Measurements from ENCODE around the gene ATG10. TPM values are rescaled to one million over a fixed set of nuclear protein-coding genes. Genes with fewer than 3 reads are reported as not detected.
A peak's percentile ranks its signal among the peaks of the same experiment; 100 is the strongest.

ATG10 gene
- total RNA-seq (2021; fragmentation: NEBNext Ultra II Directional; extraction: Animal tissue kit (Norgen Biotek cat#: 25700)) (8.8 and 9.4 TPM in 2 replicates), polyA plus RNA-seq (2011; rRNA removed) (2.2 and 3.7 TPM in 2 replicates), polyA minus RNA-seq (2011; rRNA and poly(A)+ RNA removed) (3.8 and 5.9 TPM in 2 replicates)
- 5.4 TPM for polyA plus RNA-seq (2011; cell fraction: cytosol; rRNA removed)
- polyA plus RNA-seq (2011; cell fraction: nucleus; rRNA removed), result 1.9 TPM
- 10.0 to 13.5 TPM (median 10.8 TPM) in 4 replicates for polyA plus RNA-seq (2012, experiment 1 of 2)
- 4.7 TPM for polyA plus RNA-seq (2012, experiment 2 of 2)
- 6.3 TPM for polyA plus RNA-seq (2013, experiment 1 of 2)
- polyA plus RNA-seq (2013, experiment 2 of 2), result 6.8 TPM
- polyA minus RNA-seq (2011; cell fraction: cytosol; rRNA and poly(A)+ RNA removed), result 19.1 TPM
- polyA minus RNA-seq (2011; cell fraction: nucleus; rRNA and poly(A)+ RNA removed), result 29.8 TPM
- long read RNA-seq, experiment 1, partial matches to known transcripts, result 6 of 11 reads
- long read RNA-seq, experiment 1, other reads (novel, unspliced or antisense), result 4 of 11 reads
- long read RNA-seq, experiment 2, transcript ATG10-201 (8 exons, 3,033 nt), result major isoform, 8 of 30 reads
- long read RNA-seq, experiment 2, partial matches to known transcripts, result 12 of 30 reads
- long read RNA-seq, experiment 2, other reads (novel, unspliced or antisense), result 8 of 30 reads

GRCh38 chr5:81971712-81972491, at the start of gene ATG10:
Gene ATG10, plus strand, starts transcription at chr5:81972023. Its CDS starts 15,548 bp downstream, at chr5:81987571.
- H3K79me2 ChIP-seq (ENCODE audit: control insufficient read depth in 1 of 2, insufficient read depth in 2 of 2, low read length in 2 of 2), result no peaks in the 10 kb centered on the region
- H3K14ac ChIP-seq (ENCODE audit: insufficient read length), result no peak within 1 kb of the TSS
- H4K20me1 ChIP-seq (replicated peaks in 1 of 2; ENCODE audit: control insufficient read depth in 1 of 2, insufficient read depth in 2 of 2, low read length in 2 of 2), result no peaks in the 10 kb centered on the region
- H4K91ac ChIP-seq (replicated peaks; ENCODE audit: insufficient read length, low read length), result peak within 1 kb of the TSS; percentile 91
- H3K27ac ChIP-seq (ENCODE audit: low read depth, low read length), result peak within 1 kb of the TSS; percentile 94
- no peak within 1 kb of the TSS for H3K23ac ChIP-seq (ENCODE audit: insufficient read length)
- no peak within 1 kb of the TSS for H2AK5ac ChIP-seq (ENCODE audit: low read depth, low read length)
- H3K9ac ChIP-seq (replicated peaks in 1 of 4; ENCODE audit: extremely low read depth in 1 of 4, low read depth in 3 of 4, low read length in 3 of 4), result peak within 1 kb of the TSS; percentile 93 to 97 (median 94)
- peak within 1 kb of the TSS; percentile 44 for H2AFZ ChIP-seq (ENCODE audit: low read length)
- H3K27me3 ChIP-seq (replicated peaks in 1 of 4; ENCODE audit: control insufficient read depth in 3 of 4, extremely low read depth in 1 of 4, insufficient read depth in 3 of 4, low read length in 3 of 4), result no peaks in the 10 kb centered on the region
- no peak within 1 kb of the TSS for H2BK15ac ChIP-seq (ENCODE audit: low read length)
- WGBS, 2 experiments (ENCODE audit: extremely low coverage in 1 of 2, insufficient coverage in 1 of 2, insufficient read length in 1 of 2, insufficient replicate concordance in 2 of 2, low coverage in 1 of 2, low lambda C conversion rate in 2 of 2, missing lambda C conversion rate in 1 of 2), result 2% methylated on average over 38 of the region's 77 CpGs; no CpG with 5 or more reads in 1 of the 2 experiments
- H4K8ac ChIP-seq (ENCODE audit: extremely low read depth, insufficient read depth, low read length), result peak within 1 kb of the TSS; percentile 99
- H3K18ac ChIP-seq (ENCODE audit: extremely low read depth, low read length), result peak within 1 kb of the TSS; percentile 80
- H4K5ac ChIP-seq (ENCODE audit: insufficient read length, low read depth, low read length), result peak within 1 kb of the TSS; percentile 92
- peaks cover 4% of the 10 kb centered on the region; the same call in 1 of the 2 replicates for H3K23me2 ChIP-seq (ENCODE audit: low read depth, low read length)
- no peaks in the 10 kb centered on the region for H3K9me3 ChIP-seq (ENCODE audit: insufficient read depth in 2 of 2, low read depth in 1 of 2, low read length in 1 of 2)
- peak within 1 kb of the TSS; percentile 94 for H2BK5ac ChIP-seq (ENCODE audit: low read depth, low read length)
- H3K4me3 ChIP-seq (ENCODE audit: extremely low read depth in 1 of 4, insufficient read depth in 2 of 4, low read depth in 3 of 4, low read length in 4 of 4), result peak within 1 kb of the TSS; percentile 65 to 76 (median 66)
- peak within 1 kb of the TSS; percentile 69 to 86 for H3K4me2 ChIP-seq (ENCODE audit: insufficient read depth in 1 of 2, low read depth in 2 of 2, low read length in 2 of 2)
- CTCF ChIA-PET (ENCODE audit: partially characterized antibody), result no interaction called here
- peak within 1 kb of the TSS; percentile 61 for H3K4ac ChIP-seq (replicated peaks; ENCODE audit: insufficient read length, low read depth, low read length)
- no peak within 1 kb of the TSS for H2BK20ac ChIP-seq (ENCODE audit: low read length)
- H2BK12ac ChIP-seq (ENCODE audit: low read depth, low read length), result peak within 1 kb of the TSS; percentile 80; the same call in 1 of the 2 replicates
- DNase-seq (ENCODE audit: low read depth in 1 of 2, low spot score in 2 of 2) (peak; percentile 80 to 91), FAIRE-seq (no peak)
- H3K36me3 ChIP-seq (ENCODE audit: control insufficient read depth in 2 of 4, insufficient read depth in 4 of 4, low read length in 3 of 4), result peaks cover 0 to 4% (median 0%) of the 10 kb centered on the region in 4 experiments; a peak in 1 of 8 replicates
- H3K79me1 ChIP-seq (ENCODE audit: low read depth, low read length), result no peaks in the 10 kb centered on the region
- POLR2A ChIA-PET (ENCODE audit: partially characterized antibody), result interaction anchor here (0.5 to 1.3 kb wide), 11 partner anchors 8 to 729 kb away, joined by 3 to 12 read pairs (median 3); no protein-coding TSS in a partner anchor
- peaks cover 0 to 8% (median 1%) of the 10 kb centered on the region in 4 experiments; a peak in 1 of 7 replicates for H3K4me1 ChIP-seq (replicated peaks in 1 of 4; ENCODE audit: control insufficient read depth in 3 of 4, insufficient read depth in 4 of 4, low read length in 3 of 4)
- peak within 1 kb of the TSS; percentile 87 for H2BK120ac ChIP-seq (replicated peaks; ENCODE audit: low read depth, low read length)
- peak within 1 kb of the TSS; percentile 98 for H3K56ac ChIP-seq (replicated peaks; ENCODE audit: insufficient read length, low read depth, low read length)
- TF ChIP-seq KDM4A (IDR thresholded peaks at IDR 0.05; ENCODE audit: low read depth, low read length, severe bottlenecking) (peak; percentile 52), USF2 (IDR thresholded peaks at IDR 0.05; ENCODE audit: low read length) (no peak), YY1 (IDR thresholded peaks at IDR 0.05; ENCODE audit: low read depth, low read length) (no peak), POLR2AphosphoS5 (IDR thresholded peaks at IDR 0.05; ENCODE audit: low read depth, low read length) (peak; percentile 97), EGR1 (IDR thresholded peaks at IDR 0.05; ENCODE audit: borderline replicate concordance, low read depth, low read length) (0 out of 2 replicates have a peak, but pooled peaks have one; percentile 15), TBP (IDR thresholded peaks at IDR 0.05; ENCODE audit: low read depth, low read length) (peak; percentile 73), HDAC2 (IDR thresholded peaks at IDR 0.05; ENCODE audit: borderline replicate concordance in 1 of 2, low read depth in 2 of 2, low read length in 2 of 2) (peak in 1 of 2 experiments; percentile 77; a peak in 1 of 4 replicates)

Measured in H1 (cell line).